Progenitor cell of endocrine pancreas (in vitro differentiated cells): Measurements from ENCODE around the gene SSTR5. TPM values are rescaled to one million over a fixed set of nuclear protein-coding genes. Genes with fewer than 3 reads are reported as not detected.

Experiments used
- DNase-seq: peaks from one replicate; pipeline ENCODE4 v3.0.0; 2021; ENCODE audit warnings: low spot score; ENCODE audit not compliant: unreplicated experiment
- H3K27ac Mint-ChIP-seq: 2 replicates; pipeline ENCODE4 v1.8.0; 2021; ENCODE audit warnings: mild to moderate bottlenecking, moderate library complexity, mixed read lengths
- H3K27me3 Mint-ChIP-seq: 2 replicates; pipeline ENCODE4 v1.8.0; 2021; ENCODE audit warnings: mixed read lengths
- H3K36me3 Mint-ChIP-seq: 2 replicates; pipeline ENCODE4 v1.8.0; 2022; ENCODE audit warnings: mixed read lengths; ENCODE audit not compliant: insufficient read depth
- H3K4me1 Mint-ChIP-seq: 2 replicates; pipeline ENCODE4 v1.8.0; 2021; ENCODE audit warnings: low read depth, mixed read lengths
- H3K4me3 Mint-ChIP-seq: 2 replicates; pipeline ENCODE4 v1.8.0; 2021; ENCODE audit warnings: low read depth, mild to moderate bottlenecking, moderate library complexity, mixed read lengths
- H3K9me3 Mint-ChIP-seq: 2 replicates; pipeline ENCODE4 v1.8.0; 2021; ENCODE audit warnings: low read depth, mixed read lengths
- CTCF ChIP-seq: fragments of 200-600 bp; sonication (generic); IDR thresholded peaks from one replicate; pipeline ENCODE4 v1.5.0; 2021; ENCODE audit warnings: antibody characterized with exemption, mild to moderate bottlenecking; ENCODE audit not compliant: unreplicated experiment
- total RNA-seq: library from RNA; stranded (reverse); gene quantifications from 2 replicates; pipeline ENCODE4 v1.2.1, GENCODE V29; 2021

The SSTR5 gene
- total RNA-seq, 1 donor from 2014 or later = 1.4 TPM

DNA sequence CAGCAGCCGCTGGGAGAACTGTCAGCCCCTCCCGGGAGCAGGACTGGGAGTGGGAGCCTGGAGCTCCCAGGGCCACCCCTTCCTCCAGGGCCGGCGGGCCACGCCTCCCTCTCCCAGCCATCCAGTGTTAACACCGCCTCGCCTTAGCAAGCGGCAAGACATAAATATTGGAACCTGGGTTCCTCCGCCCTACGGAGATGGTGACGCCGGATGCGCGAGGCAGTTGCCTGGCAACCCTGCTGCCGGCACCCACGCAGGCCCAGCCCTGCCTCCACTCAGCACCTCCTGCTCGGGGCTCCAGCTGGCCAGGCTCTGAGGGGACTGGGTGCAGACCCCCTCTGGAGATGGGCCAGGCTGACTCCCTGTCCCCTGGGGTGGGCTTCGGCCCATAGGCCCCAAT is 52.9 kb downstream of the SSTR5 start:
- H3K36me3 Mint-ChIP-seq = no peaks in the 10 kb centered on the region
- H3K4me3 Mint-ChIP-seq = no peak overlapping the region
- no peak overlapping the region for H3K27ac Mint-ChIP-seq
- DNase-seq = no peak
- TF ChIP-seq CTCF = no peak
- peaks cover 11% of the 10 kb centered on the region for H3K4me1 Mint-ChIP-seq
- no peaks in the 10 kb centered on the region for H3K9me3 Mint-ChIP-seq
- H3K27me3 Mint-ChIP-seq = no peaks in the 10 kb centered on the region

DNA sequence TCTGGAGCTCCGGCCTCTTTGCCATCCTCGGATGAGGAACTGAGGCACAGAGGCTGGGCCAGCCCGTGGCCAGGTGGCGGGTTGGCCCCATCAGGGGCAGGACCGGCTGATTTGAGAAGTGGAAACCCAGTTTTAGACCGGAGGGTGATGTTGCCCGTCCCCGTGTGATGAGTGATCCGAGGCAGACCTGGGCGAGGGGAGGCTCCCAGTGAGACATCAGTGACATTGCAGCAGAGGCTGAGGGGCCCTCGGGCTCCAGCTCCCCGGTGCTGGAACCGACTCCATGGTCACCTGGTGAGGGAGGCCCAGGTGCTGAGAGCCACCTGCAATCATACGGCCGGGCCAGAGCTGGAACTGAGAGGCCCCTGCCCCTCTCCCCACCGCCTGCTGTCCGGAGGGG is 53.5 kb downstream of the SSTR5 start:
- H3K9me3 Mint-ChIP-seq = no peaks in the 10 kb centered on the region
- no peak overlapping the region for H3K4me3 Mint-ChIP-seq
- H3K36me3 Mint-ChIP-seq = no peaks in the 10 kb centered on the region
- DNase-seq = no peak
- H3K27ac Mint-ChIP-seq = no peak overlapping the region
- peaks cover 10% of the 10 kb centered on the region for H3K4me1 Mint-ChIP-seq
- H3K27me3 Mint-ChIP-seq = no peaks in the 10 kb centered on the region
- TF ChIP-seq CTCF = no peak

DNA sequence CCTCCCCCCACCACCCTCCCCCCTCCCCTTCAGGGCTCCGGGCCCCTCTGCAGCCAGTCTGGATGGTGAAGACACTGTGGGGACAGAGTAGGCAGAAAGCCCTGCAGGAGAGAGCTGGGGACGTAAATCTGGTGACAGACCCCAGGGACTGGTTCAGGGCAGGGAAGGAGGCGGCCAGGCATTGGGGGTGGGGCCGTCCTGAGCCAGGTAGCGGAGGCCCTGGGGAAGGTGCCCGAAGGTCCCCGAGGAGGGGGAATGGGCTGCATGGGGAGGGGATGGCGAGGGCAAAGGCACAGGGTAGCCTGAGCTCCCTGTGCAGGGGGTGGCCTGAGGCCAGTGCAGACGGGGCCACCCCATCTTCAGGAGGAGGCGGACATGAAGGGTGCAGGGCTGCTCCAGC is 54.0 kb downstream of the SSTR5 start:
- no peaks in the 10 kb centered on the region for H3K36me3 Mint-ChIP-seq
- no peak for DNase-seq
- peaks cover 8% of the 10 kb centered on the region for H3K4me1 Mint-ChIP-seq
- no peak overlapping the region for H3K27ac Mint-ChIP-seq
- no peak for TF ChIP-seq CTCF
- no peaks in the 10 kb centered on the region for H3K27me3 Mint-ChIP-seq
- no peak overlapping the region for H3K4me3 Mint-ChIP-seq
- H3K9me3 Mint-ChIP-seq = no peaks in the 10 kb centered on the region

DNA sequence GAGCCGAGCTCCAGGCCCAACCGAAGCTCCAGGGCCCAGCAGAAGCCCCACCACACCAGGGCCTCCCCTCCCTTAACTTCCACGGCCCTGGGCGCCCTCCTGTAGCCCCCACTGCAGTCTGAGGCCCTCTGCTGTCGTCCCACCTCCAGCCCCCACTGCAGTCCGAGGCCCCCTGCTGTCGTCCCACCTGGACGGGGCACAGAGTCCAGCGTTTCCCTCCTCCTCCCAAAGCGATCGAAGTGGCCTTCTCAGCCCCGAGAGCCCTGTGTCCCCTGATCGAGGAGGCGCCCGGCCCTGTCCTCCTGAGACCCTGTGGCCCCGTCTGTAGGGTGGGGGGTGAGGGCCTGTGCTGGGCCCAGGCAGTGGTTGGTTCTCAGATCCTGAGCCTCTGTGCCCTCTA is 54.6 kb downstream of the SSTR5 start:
- Mint-ChIP-seq H3K4me1 (peaks cover 6% of the 10 kb centered on the region), H3K27ac (no peak overlapping the region), H3K36me3 (no peaks in the 10 kb centered on the region), H3K4me3 (no peak overlapping the region), H3K9me3 (no peaks in the 10 kb centered on the region), H3K27me3 (no peaks in the 10 kb centered on the region)
- no peak for TF ChIP-seq CTCF
- DNase-seq = no peak

DNA sequence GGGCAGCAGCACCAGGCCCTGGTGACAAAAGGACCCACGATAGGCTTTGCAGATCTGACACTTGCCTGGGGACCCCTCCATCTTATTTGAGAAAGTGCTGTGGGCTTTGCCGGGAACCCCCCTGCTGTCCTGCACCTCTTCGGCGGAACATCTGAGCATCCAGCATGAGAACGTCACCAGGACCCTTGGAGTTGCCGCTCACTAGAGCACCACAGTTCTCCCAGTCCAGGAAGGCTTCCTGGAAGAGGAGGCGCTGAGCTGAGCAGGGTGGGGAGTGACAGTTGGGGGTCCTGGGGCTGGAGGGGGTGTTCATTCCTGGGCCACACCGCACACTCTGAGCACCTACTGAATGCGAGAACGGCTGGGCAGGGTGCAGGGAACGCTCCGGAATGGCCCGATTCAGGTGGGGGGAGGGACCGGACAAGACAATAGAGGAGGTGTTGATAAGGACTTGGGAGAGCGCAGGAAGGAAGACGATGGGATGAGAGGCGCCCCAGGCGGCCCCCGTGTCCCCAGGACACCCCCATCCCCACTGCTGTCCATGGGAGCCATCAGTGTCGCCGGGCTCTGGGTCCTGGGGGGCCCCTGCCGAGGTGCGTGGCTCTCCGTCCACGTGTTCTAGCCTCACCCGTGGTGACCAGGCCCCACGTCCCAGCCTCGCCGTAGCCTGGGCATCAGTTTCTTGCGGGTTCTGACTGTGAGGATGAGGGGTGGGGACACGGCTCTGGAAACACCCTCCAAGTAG is 55.6 kb downstream of the SSTR5 start:
- Mint-ChIP-seq H3K36me3 (no peaks in the 10 kb centered on the region), H3K27ac (no peak overlapping the region)

More for the DNA sequence above, 55.6 kb downstream of the SSTR5 start:
- Mint-ChIP-seq H3K9me3 (no peaks in the 10 kb centered on the region), H3K4me1 (peaks cover 8% of the 10 kb centered on the region), H3K4me3 (no peak overlapping the region), H3K27me3 (no peaks in the 10 kb centered on the region)
- DNase-seq = no peak
- no peak for TF ChIP-seq CTCF
